ENCODE results near the gene ITPA. TPM values are rescaled to one million over a fixed set of nuclear protein-coding genes. Genes with fewer than 3 reads are reported as not detected.
"Not testable (repeated sequence)": the region's sequence is repeated elsewhere in the genome, so short reads cannot be mapped to it uniquely, and the experiment has no call there.

ITPA gene
- total RNA-seq, 4 donors from 2014 or later: 15.0 to 95.7 (median 39.6) TPM

- Histone ChIP-seq H3K4me1 (peaks cover 0 to 10% (median 0%) of the 10 kb centered on the region in 4 donors), H3K4me3 (no peak overlapping the region), H3K36me3 (no peaks in the 10 kb centered on the region), H3K27ac (no peak overlapping the region), H3K9me3 (no peaks in the 10 kb centered on the region), H3K27me3 (no peaks in the 10 kb centered on the region)
- 44 to 46% methylated on average over 2 to 5 of the region's 5 CpGs for WGBS, 2 donors (ENCODE audit: low coverage in 1 of 2)
- in situ Hi-C loops (cut with MboI; ENCODE audit: low pct_ligation_motif_present in 1 of 4, low pct_unique_long_range_greater_than_20kb in 1 of 4, low sequenced_read_pairs in 3 of 4): no loop called here
- DNase-seq: no peak
- intact Hi-C loops (cut with DNase I; ENCODE audit: low total_unique reads): no loop called here
- TF ChIP-seq EP300 (IDR thresholded peaks at IDR 0.05; ENCODE audit: low read depth): no peak
- no peak for TF ChIP-seq POLR2AphosphoS5 (IDR thresholded peaks at IDR 0.05)
- no peak for TF ChIP-seq POLR2A (IDR thresholded peaks at IDR 0.05)
- no peak for TF ChIP-seq CTCF (IDR thresholded peaks at IDR 0.05)
These were observed 28.0 kb upstream of the ITPA start for GRCh38 chr20:3181270-3181669.

GRCh38 chr20:3182429-3182828 lies 26.9 kb upstream of the ITPA start:
- 94 to 100% methylated on average over 1 to 5 of the region's 5 CpGs for WGBS, 2 donors (ENCODE audit: low coverage in 1 of 2)
- intact Hi-C loops (cut with DNase I; ENCODE audit: low total_unique reads); H3K4me3 ChIP-seq; H3K36me3 ChIP-seq; DNase-seq; H3K27ac ChIP-seq; H3K27me3 ChIP-seq; in situ Hi-C loops (cut with MboI; ENCODE audit: low pct_ligation_motif_present in 1 of 4, low pct_unique_long_range_greater_than_20kb in 1 of 4, low sequenced_read_pairs in 3 of 4); H3K9me3 ChIP-seq; H3K4me1 ChIP-seq: not testable (repeated sequence)

- Histone ChIP-seq H3K4me1 (peaks cover 0 to 10% (median 0%) of the 10 kb centered on the region in 4 donors), H3K4me3 (no peak overlapping the region), H3K9me3 (no peaks in the 10 kb centered on the region), H3K27ac (no peak overlapping the region), H3K36me3 (no peaks in the 10 kb centered on the region), H3K27me3 (no peaks in the 10 kb centered on the region)
- DNase-seq: no peak
- intact Hi-C loops (cut with DNase I; ENCODE audit: low total_unique reads): no loop called here
- in situ Hi-C loops (cut with MboI; ENCODE audit: low pct_ligation_motif_present in 1 of 4, low pct_unique_long_range_greater_than_20kb in 1 of 4, low sequenced_read_pairs in 3 of 4): no loop called here
- 86 to 90% methylated on average over 3 of the region's 3 CpGs for WGBS, 2 donors (ENCODE audit: low coverage in 1 of 2)
- TF ChIP-seq POLR2AphosphoS5 (IDR thresholded peaks at IDR 0.05) (no peak), EP300 (IDR thresholded peaks at IDR 0.05; ENCODE audit: low read depth) (no peak), CTCF (IDR thresholded peaks at IDR 0.05) (no peak), POLR2A (IDR thresholded peaks at IDR 0.05) (no peak)
These were observed 25.2 kb upstream of the ITPA start for GRCh38 chr20:3183896-3184612.

DNA sequence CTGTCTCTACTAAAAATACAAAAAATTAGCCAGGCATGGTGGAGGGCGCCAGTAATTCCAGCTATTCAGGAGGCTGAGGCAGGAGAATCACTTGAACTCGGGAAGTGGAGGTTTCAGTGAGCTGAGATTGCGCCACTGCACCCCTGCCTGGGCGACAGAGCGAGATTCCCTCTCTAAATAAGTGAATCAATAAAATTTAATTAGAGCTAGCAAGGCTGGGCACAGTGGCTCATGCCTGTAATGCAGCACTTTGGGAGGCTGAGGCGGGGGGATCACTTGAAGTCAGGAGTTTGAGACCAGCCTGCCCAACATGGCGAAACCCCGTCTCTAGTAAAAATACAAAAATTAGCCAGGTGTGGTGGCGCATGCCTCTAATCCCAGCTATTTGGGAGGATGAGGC lies 21.4 kb upstream of the ITPA start:
- DNase-seq; H3K4me3 ChIP-seq; intact Hi-C loops (cut with DNase I; ENCODE audit: low total_unique reads); H3K4me1 ChIP-seq; H3K27ac ChIP-seq; in situ Hi-C loops (cut with MboI; ENCODE audit: low pct_ligation_motif_present in 1 of 4, low pct_unique_long_range_greater_than_20kb in 1 of 4, low sequenced_read_pairs in 3 of 4); H3K9me3 ChIP-seq; H3K27me3 ChIP-seq: not testable (repeated sequence)
- peaks cover 0 to 20% (median 6%) of the 10 kb centered on the region in 4 donors for H3K36me3 ChIP-seq
- WGBS, 2 donors (ENCODE audit: low coverage in 1 of 2): 86 to 96% methylated on average over 6 to 9 of the region's 9 CpGs

- Histone ChIP-seq H3K4me1 (no peaks in the 10 kb centered on the region), H3K4me3 (no peak overlapping the region), H3K27me3 (no peaks in the 10 kb centered on the region), H3K36me3 (peaks cover 0 to 21% (median 7%) of the 10 kb centered on the region in 4 donors), H3K9me3 (no peaks in the 10 kb centered on the region), H3K27ac (no peak overlapping the region)
- DNase-seq: no peak
- in situ Hi-C loops (cut with MboI; ENCODE audit: low pct_ligation_motif_present in 1 of 4, low pct_unique_long_range_greater_than_20kb in 1 of 4, low sequenced_read_pairs in 3 of 4) (no loop called here), intact Hi-C loops (cut with DNase I; ENCODE audit: low total_unique reads) (no loop called here)
- WGBS, 2 donors (ENCODE audit: low coverage in 1 of 2): 80 to 86% methylated on average over 1 to 3 of the region's 3 CpGs
- TF ChIP-seq POLR2A (IDR thresholded peaks at IDR 0.05) (no peak), POLR2AphosphoS5 (IDR thresholded peaks at IDR 0.05) (no peak), EP300 (IDR thresholded peaks at IDR 0.05; ENCODE audit: low read depth) (no peak), CTCF (IDR thresholded peaks at IDR 0.05) (no peak)
These were observed 20.4 kb upstream of the ITPA start for GRCh38 chr20:3188823-3189413.
